ENCODE results near the gene SAP25. TPM values are rescaled to one million over a fixed set of nuclear protein-coding genes. Genes with fewer than 3 reads are reported as not detected.

Gene SAP25
- total RNA-seq, 2 donors from 2014 or later: 1.1 TPM

Other genes with a start within 250 kb of the SAP25 start
- 10 to 100 TPM; 36.1 to 45.0 TPM for gene PILRB, start 215.8 kb downstream of the SAP25 start, total RNA-seq
- gene PILRA, start 200.4 kb downstream of the SAP25 start, total RNA-seq: 1 to 10 TPM; 1.9 to 5.2 TPM
- gene ZCWPW1, start 145.2 kb downstream of the SAP25 start, total RNA-seq: 1 to 10 TPM; 1.2 to 1.6 TPM
- gene MEPCE, start 144.1 kb downstream of the SAP25 start, total RNA-seq: 10 to 100 TPM; 27.4 to 30.2 TPM
- gene PPP1R35, start 137.4 kb downstream of the SAP25 start, total RNA-seq: 10 to 100 TPM; 32.6 to 35.3 TPM
- under 1 TPM; 0.31 to 0.39 TPM for gene SPACDR, start 109.6 kb downstream of the SAP25 start, total RNA-seq
- 10 to 100 TPM; 45.9 to 57.2 TPM for gene TSC22D4, start 94.7 kb downstream of the SAP25 start, total RNA-seq
- under 1 TPM; 0.27 to 0.47 TPM for gene NYAP1, start 90.0 kb downstream of the SAP25 start, total RNA-seq
- 10 to 100 TPM; 65.0 to 75.5 TPM for gene AGFG2, start 34.7 kb downstream of the SAP25 start, total RNA-seq
- 10 to 100 TPM; 66.4 to 69.0 TPM for gene LRCH4, start 12.2 kb upstream of the SAP25 start, total RNA-seq
- under 1 TPM; 0.34 to 0.58 TPM for gene FBXO24, start 12.4 kb upstream of the SAP25 start, total RNA-seq
- gene PCOLCE, start 28.5 kb upstream of the SAP25 start, total RNA-seq: 10 to 100 TPM in 1 of 2 donors, 1 to 10 TPM in 1; 8.1 to 15.4 TPM
- 10 to 100 TPM; 15.3 to 18.6 TPM for gene MOSPD3, start 38.6 kb upstream of the SAP25 start, total RNA-seq
- gene TFR2, start 67.7 kb upstream of the SAP25 start, total RNA-seq: under 1 TPM; 0.22 to 0.64 TPM
- gene ACTL6B, start 82.5 kb upstream of the SAP25 start, total RNA-seq: under 1 TPM in 1 of 2 donors, not detected in 1; 0.42 TPM
- gene GNB2, start 99.8 kb upstream of the SAP25 start, total RNA-seq: 100 to 1,000 TPM; 273 to 279 TPM
- gene GIGYF1, start 120.3 kb upstream of the SAP25 start, total RNA-seq: 10 to 100 TPM; 29.0 to 32.4 TPM
- gene POP7, start 132.2 kb upstream of the SAP25 start, total RNA-seq: 10 to 100 TPM; 21.5 to 25.0 TPM
- not detected for gene EPO, start 146.6 kb upstream of the SAP25 start, total RNA-seq
- not detected for gene ZAN, start 159.7 kb upstream of the SAP25 start, total RNA-seq

Measured in left colon (tissue), 2 donors.